ENCODE data around the gene TAOK3.

DNA sequence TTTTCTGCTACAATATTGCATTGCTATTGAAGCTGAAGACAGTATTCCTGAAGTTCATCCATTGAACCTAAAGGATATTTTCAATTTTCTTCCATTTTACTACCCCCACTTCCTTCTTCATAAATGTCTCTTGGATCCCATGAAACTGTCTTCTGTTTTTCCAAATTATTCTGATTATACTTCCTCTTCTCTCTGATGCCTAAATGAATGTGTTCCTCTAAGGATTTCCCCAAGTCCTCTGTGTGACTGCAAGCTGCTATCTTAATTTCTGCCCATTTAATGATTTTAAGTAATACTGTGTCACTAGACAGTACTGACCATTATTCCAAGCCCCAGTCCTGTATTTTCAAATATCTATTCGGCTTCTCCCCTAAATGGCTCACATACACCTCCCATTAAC lies 102.9 kb downstream of the TAOK3 start:
- TF ChIP-seq, protein P1, sequence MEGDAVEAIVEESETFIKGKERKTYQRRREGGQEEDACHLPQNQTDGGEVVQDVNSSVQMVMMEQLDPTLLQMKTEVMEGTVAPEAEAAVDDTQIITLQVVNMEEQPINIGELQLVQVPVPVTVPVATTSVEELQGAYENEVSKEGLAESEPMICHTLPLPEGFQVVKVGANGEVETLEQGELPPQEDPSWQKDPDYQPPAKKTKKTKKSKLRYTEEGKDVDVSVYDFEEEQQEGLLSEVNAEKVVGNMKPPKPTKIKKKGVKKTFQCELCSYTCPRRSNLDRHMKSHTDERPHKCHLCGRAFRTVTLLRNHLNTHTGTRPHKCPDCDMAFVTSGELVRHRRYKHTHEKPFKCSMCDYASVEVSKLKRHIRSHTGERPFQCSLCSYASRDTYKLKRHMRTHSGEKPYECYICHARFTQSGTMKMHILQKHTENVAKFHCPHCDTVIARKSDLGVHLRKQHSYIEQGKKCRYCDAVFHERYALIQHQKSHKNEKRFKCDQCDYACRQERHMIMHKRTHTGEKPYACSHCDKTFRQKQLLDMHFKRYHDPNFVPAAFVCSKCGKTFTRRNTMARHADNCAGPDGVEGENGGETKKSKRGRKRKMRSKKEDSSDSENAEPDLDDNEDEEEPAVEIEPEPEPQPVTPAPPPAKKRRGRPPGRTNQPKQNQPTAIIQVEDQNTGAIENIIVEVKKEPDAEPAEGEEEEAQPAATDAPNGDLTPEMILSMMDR (IDR thresholded peaks at IDR 0.05; ENCODE audit: extremely low read depth in 1 of 2, insufficient read depth in 1 of 2, low read depth in 1 of 2, low read length in 2 of 2) = no peak
- TF ChIP-seq POLR2A (IDR thresholded peaks at IDR 0.05; ENCODE audit: low read depth, low read length) (no peak), EZH2 (IDR thresholded peaks at IDR 0.05; ENCODE audit: borderline replicate concordance, low read depth, low read length, severe bottlenecking) (no peak), FOS (IDR thresholded peaks at IDR 0.05; ENCODE audit: borderline replicate concordance, insufficient read depth, low read length) (no peak), POLR2AphosphoS5 (IDR thresholded peaks at IDR 0.05; ENCODE audit: insufficient read depth, low read depth, low read length) (no peak), MYC (IDR thresholded peaks at IDR 0.05; ENCODE audit: low read depth, low read length) (no peak), GATA2 (IDR thresholded peaks at IDR 0.05; ENCODE audit: insufficient read depth, insufficient read length, low read depth, low read length) (no peak)

Data from endothelial cell of umbilical vein (primary cell).